SHP77 treated with DMSO at 0.1 percent for 48 hours (cell line): ENCODE data around the gene FHAD1.

Source experiments
- DNase-seq: peaks from one replicate; lab custom pipeline; 2025; lab: John Stamatoyannopoulos, UW

The FHAD1 gene

DNA sequence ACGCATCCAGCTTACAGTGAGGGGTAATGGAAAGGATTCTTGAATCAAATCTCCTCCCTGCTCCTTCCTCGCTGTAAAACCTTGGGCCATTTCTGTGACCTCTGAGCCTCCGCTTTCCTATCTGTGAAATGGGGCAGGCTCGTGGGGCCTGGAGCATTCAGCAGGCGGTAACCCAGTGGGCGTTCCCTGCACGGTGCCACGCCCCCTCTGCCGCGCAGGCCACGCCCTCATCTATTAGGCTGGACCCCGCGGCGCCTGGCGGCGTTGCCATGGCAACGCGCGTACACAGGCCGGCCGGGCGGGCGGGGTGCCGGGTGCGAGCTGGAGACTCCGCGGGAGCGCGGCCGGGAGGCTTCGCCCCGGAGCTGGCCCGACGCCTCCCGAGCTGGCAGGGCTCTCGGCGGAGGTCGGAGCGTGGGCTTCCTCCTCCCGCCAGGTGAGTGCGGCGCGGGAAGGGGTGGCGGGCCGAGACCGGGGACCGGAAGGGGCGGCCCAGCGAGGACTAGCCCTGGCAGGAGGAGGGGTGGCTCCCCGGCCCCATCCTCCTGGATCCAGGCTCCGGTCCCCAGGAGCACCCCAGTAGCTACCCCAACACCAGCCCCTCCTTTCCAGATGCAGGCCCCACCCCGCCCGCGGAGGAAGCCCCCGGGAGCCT, at the start of gene FHAD1:
TSS of gene FHAD1 (plus strand) at position 264 of the 655 bp plus-strand sequence. CDS start 4,562 bp downstream, outside the sequence.
- DNase-seq: peak; percentile 20

GRCh38 chr1:15197591-15198447, 49.2 kb upstream of the FHAD1 start:
- DNase-seq: no peak

- no peak for DNase-seq
These were observed 48.3 kb upstream of the FHAD1 start for GRCh38 chr1:15198684-15199083.

DNA sequence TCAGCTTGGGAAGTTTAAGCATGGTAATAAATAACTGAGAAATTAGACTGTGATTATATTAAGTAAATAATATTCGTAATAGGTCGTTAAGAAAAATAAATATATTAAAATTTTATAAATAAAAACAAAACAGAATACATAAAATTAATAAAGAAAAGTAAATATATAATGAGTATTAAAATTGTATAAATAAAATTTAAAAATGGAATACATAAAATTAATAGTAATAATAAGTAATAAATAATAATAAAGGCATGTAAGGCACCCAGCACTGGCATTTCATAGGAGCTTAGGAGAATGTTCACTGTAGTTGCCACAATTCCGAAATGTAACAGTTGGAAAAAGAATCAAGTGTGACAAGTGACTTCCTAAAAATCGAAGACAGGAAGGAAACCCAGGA, 45.8 kb upstream of the FHAD1 start:
- no peak for DNase-seq

GRCh38 chr1:15201849-15202551, 45.0 kb upstream of the FHAD1 start:
- DNase-seq: no peak

DNA sequence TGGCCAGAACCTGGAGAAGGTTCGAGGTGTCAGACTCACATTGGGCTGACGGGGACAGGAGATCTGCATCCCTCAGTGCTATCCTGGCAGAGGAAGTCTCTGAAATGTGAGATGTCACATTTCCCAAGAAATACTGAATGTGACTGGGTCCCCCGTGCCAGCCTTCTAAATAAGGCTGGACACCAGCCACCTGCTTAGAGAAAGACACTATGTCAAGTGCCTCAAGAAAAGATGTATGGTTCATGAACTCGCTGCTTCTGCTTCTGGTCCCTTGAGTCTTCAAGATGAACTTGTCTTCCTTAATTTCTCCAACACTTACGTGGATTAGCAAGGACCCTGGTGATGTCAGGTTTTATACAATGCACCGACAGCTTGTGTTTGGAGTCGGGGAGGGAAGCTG, 42.1 kb upstream of the FHAD1 start:
- no peak for DNase-seq

- DNase-seq: no peak
These were observed 41.3 kb upstream of the FHAD1 start for GRCh38 chr1:15205586-15206346.

DNA sequence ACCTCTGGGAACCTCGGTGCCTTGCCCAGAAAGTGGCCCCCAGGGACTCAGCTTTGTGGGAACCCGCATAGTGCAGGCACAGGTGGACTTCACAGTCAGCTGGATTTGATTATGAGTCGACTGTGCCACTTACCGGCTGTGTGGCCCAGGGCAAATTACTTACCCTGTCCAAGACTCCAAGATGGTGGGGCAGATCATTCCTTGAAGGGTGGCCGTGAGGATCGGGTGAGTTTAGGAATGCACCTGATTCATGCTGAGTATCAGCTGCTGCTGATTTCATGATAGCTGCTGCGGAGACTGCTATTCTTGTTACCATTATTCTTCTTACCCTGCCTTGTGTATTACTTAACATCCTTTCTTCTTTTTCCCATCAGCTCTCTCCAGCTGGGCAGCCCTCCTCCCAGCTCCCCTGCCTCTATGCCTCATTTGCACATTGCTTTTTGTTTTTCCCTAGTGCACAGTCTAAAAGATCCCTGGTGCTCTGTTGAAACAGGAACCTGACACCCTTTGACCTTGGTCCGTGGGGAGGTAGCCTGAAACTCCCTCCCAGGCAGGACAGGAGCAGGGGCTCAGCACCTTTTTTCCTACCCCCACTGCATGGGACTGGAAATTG, 40.5 kb upstream of the FHAD1 start:
- no peak for DNase-seq

DNA sequence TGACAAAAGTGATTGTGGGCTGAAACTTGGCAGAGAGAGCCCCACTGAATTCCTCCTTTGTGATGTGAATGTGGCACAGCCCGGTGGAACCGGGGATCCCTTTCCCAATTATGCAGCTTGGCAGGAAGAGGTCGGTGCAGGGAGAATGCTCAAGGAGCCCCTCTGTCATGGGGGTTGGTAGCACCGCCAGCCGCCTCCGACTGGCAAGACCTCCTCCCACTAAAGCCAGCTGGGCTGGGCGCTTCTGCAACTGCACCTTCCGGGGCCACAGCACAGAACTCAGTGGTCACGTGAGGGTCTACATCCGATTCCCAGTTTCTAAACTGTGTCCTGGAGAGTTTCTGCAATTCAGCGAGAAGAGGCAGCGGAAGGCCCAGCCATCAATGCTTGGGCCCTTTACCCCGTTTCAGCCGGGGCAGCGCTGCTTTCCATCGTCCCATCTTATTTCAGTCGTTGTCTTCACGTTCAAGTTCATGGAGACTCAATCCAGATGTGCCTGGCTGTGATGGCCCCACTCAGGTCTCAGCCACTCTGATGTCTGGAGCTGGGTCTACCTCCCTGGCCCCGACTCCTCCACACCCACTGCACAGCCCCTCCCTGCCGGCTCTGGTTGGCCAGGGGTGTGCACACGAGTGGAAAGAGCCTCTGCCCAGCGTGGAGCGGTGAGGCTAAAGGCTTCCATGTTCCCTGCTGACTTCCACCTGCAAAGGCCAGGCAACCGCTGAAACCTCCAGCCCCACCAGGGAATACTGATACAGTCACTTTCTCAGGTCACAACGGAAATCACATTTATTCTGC, 39.8 kb upstream of the FHAD1 start:
- no peak for DNase-seq

GRCh38 chr1:15207829-15208429, 39.1 kb upstream of the FHAD1 start:
- no peak for DNase-seq

DNA sequence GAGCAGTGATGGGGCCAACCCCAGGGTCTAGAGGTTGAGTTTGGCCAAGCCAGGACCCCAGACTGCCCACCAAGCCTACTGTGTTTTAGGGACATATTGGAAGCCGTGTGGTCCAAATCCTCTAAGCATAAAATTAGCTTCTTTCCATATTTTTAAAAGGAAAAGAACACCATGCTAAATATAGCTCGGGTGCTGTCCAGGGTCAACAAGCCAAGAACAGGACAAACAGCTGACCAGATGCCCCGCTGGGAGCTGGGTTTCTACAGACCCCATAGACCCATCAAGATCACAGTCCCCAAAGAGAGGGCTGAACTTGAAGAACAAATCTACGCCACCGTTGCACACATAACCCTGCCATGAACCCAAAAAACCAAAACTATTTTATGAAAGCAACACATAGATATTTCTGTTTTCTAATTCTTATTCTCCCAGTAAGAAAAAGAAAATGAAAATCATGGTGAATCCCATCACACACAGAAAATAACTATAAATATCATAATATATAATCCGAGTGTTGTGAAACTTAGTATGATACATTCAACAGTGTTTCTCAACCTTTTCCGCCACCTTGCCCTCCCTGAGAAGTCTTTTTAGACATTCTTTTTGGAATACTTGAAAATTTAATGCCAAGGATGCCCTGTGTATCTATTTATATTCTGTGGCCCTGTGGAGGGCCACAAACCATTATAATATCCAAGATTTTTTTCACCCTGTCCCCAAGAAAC, 36.2 kb upstream of the FHAD1 start:
- no peak for DNase-seq

GRCh38 chr1:15211424-15211823, 35.6 kb upstream of the FHAD1 start:
- no peak for DNase-seq

GRCh38 chr1:15212216-15212953, 34.6 kb upstream of the FHAD1 start:
- DNase-seq: no peak

GRCh38 chr1:15212954-15213291, 34.1 kb upstream of the FHAD1 start:
- DNase-seq: no peak

DNA sequence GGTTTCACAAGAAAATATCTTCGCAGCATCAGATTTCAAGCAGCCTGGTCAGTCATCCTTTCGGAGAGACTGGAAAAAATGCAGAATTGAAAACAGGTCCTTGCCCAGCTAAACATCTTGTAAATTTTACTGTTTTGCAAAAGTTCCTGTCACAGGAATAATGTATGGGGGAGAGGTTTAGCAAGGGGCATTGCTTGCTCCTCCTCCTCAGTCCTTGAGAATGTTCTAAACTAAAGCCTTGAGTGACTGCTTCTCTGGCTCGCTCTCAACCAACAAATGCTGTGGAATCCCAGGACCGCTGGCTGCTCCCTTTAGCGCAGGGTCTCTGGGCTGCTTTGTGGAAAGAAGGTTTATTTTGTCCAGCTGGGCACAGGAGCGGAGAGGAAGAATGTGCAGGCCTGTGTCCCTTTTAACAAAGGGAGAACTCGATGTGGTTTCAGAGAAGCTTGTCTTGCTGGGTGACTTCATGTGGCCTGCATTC, 33.6 kb upstream of the FHAD1 start:
- no peak for DNase-seq

DNA sequence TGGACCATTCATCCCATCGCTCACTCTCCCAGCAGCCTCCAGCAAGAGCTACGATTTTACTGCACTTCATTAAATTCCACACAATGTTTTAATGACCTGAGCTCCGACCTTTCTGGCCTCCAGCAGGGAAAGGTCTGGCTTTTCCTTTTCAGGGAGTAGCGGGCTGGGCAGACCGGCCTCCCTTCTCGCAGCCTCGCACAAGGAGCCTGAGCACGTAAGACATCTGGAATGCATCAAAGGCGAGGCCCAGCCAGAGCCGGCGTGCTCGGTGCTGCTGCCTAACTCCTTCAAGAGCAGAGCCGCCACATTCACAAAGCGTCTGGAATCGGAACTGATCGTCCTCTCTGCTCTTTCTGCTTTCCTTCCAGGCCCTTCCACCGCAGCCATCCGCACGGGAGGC, 32.5 kb upstream of the FHAD1 start:
- no peak for DNase-seq

DNA sequence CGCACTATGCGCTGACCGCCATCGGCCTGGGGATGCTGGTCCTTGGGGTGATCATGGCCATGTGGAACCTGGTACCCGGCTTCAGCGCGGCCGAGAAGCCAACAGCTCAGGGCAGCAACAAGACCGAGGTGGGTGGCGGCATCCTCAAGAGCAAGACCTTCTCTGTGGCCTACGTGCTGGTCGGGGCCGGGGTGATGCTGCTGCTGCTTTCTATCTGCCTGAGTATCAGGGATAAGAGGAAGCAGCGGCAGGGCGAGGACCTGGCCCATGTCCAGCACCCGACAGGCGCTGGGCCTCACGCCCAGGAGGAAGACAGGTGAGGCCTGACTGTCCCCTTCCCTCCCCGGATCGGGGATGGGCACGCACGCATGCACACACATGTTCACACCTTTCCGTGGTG, 31.9 kb upstream of the FHAD1 start:
- DNase-seq: no peak

DNA sequence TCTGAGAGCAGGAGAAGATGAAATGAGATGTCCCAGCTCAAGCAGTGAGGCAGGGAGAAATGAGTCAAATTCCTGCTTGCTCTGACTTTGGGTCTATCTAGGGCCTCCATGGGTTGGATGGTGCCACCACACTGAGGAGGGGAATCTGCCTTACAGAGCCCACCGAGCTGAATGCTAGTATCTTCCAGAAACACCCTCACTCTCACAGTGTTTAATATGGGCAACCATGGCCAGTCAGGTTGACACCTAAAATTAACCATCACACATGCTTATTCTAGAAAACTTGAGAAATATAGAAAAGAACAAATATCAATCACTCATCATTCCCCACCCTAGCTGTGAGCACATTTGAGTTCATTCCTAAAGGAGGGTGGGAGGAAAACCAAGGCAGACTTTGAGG, 29.4 kb upstream of the FHAD1 start:
- DNase-seq: no peak
